HFF-Myc (cell line): ENCODE measurements around the gene FAM98A.
A peak's percentile ranks its signal among the peaks of the same experiment; 100 is the strongest.

Source experiments
- DNase-seq: peaks from one replicate; pipeline ENCODE4 v3.0.0-alpha.2; 2011; ENCODE audit warnings: low read depth; ENCODE audit errors: extremely low read depth
- H3K4me3 ChIP-seq: replicated peaks from 2 replicates; pipeline ENCODE4 v1.5.1; 2011; ENCODE audit warnings: low read depth, mild to moderate bottlenecking, control low read depth, low read length
- CTCF ChIP-seq: IDR thresholded peaks from 2 replicates; pipeline ENCODE4 v1.5.1; 2012; ENCODE audit warnings: mild to moderate bottlenecking, low read depth, low read length, control low read depth; ENCODE audit errors: missing control alignments

FAM98A gene

GRCh38 chr2:33599943-33600192, 769 bp upstream of the FAM98A start:
- DNase-seq = no peak
- peak overlapping the region; percentile 70 for H3K4me3 ChIP-seq
- no peak for TF ChIP-seq CTCF

GRCh38 chr2:33598561-33599174, 431 bp downstream of the FAM98A start:
- peak overlapping the region; percentile 70 for H3K4me3 ChIP-seq
- no peak for TF ChIP-seq CTCF
- DNase-seq = no peak

GRCh38 chr2:33597026-33597425, 2.1 kb downstream of the FAM98A start:
- peak overlapping the region; percentile 70 for H3K4me3 ChIP-seq

GRCh38 chr2:33595385-33595784, 3.7 kb downstream of the FAM98A start:
- no peak for DNase-seq
- no peak for TF ChIP-seq CTCF
- no peak overlapping the region for H3K4me3 ChIP-seq

More at GRCh38 chr2:33597026-33597425, 2.1 kb downstream of the FAM98A start:
- TF ChIP-seq CTCF = no peak
- no peak for DNase-seq

- DNase-seq = no peak
- no peak overlapping the region for H3K4me3 ChIP-seq
- TF ChIP-seq CTCF = no peak
Measured at GRCh38 chr2:33589444-33589843, 9.7 kb downstream of the FAM98A start.

GRCh38 chr2:33588232-33588631, 10.9 kb downstream of the FAM98A start:
- H3K4me3 ChIP-seq = no peak overlapping the region
- no peak for DNase-seq
- TF ChIP-seq CTCF = no peak

GRCh38 chr2:33586766-33587165, 12.3 kb downstream of the FAM98A start:
- H3K4me3 ChIP-seq = no peak overlapping the region
- no peak for TF ChIP-seq CTCF
- DNase-seq = no peak
